Mesenchymal stem cell (in vitro differentiated cells and primary cell): Measurements from ENCODE around the gene SLC25A26.
A peak's percentile ranks its signal among the peaks of the same experiment; 100 is the strongest.
"Not testable (repeated sequence)": the region's sequence is repeated elsewhere in the genome, so short reads cannot be mapped to it uniquely, and the experiment has no call there.

Source experiments
- DNase-seq: peaks from one replicate; pipeline ENCODE4 v3.0.0-alpha.2; 2013
- H2AFZ ChIP-seq: one replicate; pipeline ENCODE4 v1.6.1; 2013; ENCODE audit warnings: low read depth, mild to moderate bottlenecking, control low read depth, inconsistent platforms, low read length, moderate library complexity
- H2AK5ac ChIP-seq: 2 replicates; pipeline ENCODE4 v1.6.1; 2013; ENCODE audit warnings: low read length, moderate library complexity, mild to moderate bottlenecking, inconsistent platforms; ENCODE audit not compliant: severe bottlenecking
- H2BK120ac ChIP-seq: one replicate; pipeline ENCODE4 v1.6.1; 2013; ENCODE audit warnings: low read depth, mild to moderate bottlenecking, inconsistent platforms, low read length, moderate library complexity
- H2BK12ac ChIP-seq, 2 experiments: one replicate each; pipeline ENCODE4 v1.6.1; 2013; ENCODE audit warnings: inconsistent platforms in 2 of 2, low read length in 2 of 2, mild to moderate bottlenecking in 2 of 2, moderate library complexity in 2 of 2, control low read depth in 1 of 2
- H2BK15ac ChIP-seq: one replicate; pipeline ENCODE4 v1.6.1; 2013; ENCODE audit warnings: mild to moderate bottlenecking, low read depth, inconsistent platforms; ENCODE audit not compliant: poor library complexity, severe bottlenecking
- H2BK5ac ChIP-seq: 2 replicates; pipeline ENCODE4 v1.6.1; 2013; ENCODE audit warnings: low read depth, mild to moderate bottlenecking, low read length, control low read depth, inconsistent platforms; ENCODE audit not compliant: poor library complexity, severe bottlenecking
- H3K14ac ChIP-seq, 2 experiments: one replicate each; pipeline ENCODE4 v1.6.1; 2013; ENCODE audit warnings: inconsistent platforms in 2 of 2, low read length in 2 of 2, control low read depth in 1 of 2, mild to moderate bottlenecking in 1 of 2, moderate library complexity in 1 of 2
- H3K18ac ChIP-seq, 2 experiments: one replicate each; pipeline ENCODE4 v1.6.1; 2013; ENCODE audit warnings: inconsistent platforms in 2 of 2, low read length in 2 of 2, control low read depth in 1 of 2, low read depth in 1 of 2, mild to moderate bottlenecking in 1 of 2
- H3K23ac ChIP-seq, 2 experiments: one replicate each; pipeline ENCODE4 v1.6.1; 2013; ENCODE audit warnings: inconsistent platforms in 2 of 2, low read length in 2 of 2, mild to moderate bottlenecking in 2 of 2, moderate library complexity in 2 of 2, control low read depth in 1 of 2
- H3K27ac ChIP-seq: 2 replicates; pipeline ENCODE4 v1.5.1; 2013; ENCODE audit warnings: mild to moderate bottlenecking, moderate library complexity, low read length, control low read depth, inconsistent platforms; ENCODE audit not compliant: poor library complexity, severe bottlenecking
- H3K27me3 ChIP-seq, 2 experiments: 2 replicates each; pipeline versions ENCODE4 v1.6.1 to v1.7.0; 2013; ENCODE audit warnings: low read length in 2 of 2, mild to moderate bottlenecking in 2 of 2, moderate library complexity in 2 of 2, control low read depth in 1 of 2, inconsistent platforms in 1 of 2; ENCODE audit not compliant: control insufficient read depth in 1 of 2, insufficient read depth in 1 of 2
- H3K36me3 ChIP-seq, 2 experiments: 2 replicates each; pipeline versions ENCODE4 v1.6.1 to v1.7.0; 2013; ENCODE audit warnings: low read length in 2 of 2, control low read depth in 1 of 2, inconsistent platforms in 1 of 2, low read depth in 1 of 2, mild to moderate bottlenecking in 1 of 2; ENCODE audit not compliant: insufficient read depth in 2 of 2, control insufficient read depth in 1 of 2
- H3K4ac ChIP-seq, 2 experiments: one replicate each; pipeline ENCODE4 v1.6.1; 2013; ENCODE audit warnings: inconsistent platforms in 2 of 2, low read length in 2 of 2, mild to moderate bottlenecking in 2 of 2, moderate library complexity in 2 of 2, control low read depth in 1 of 2, low read depth in 1 of 2
- H3K4me1 ChIP-seq: 2 replicates; pipeline ENCODE4 v1.6.1; 2013; ENCODE audit warnings: low read depth, low read length, control low read depth; ENCODE audit not compliant: control insufficient read depth, insufficient read depth
- H3K4me2 ChIP-seq: 2 replicates; pipeline ENCODE4 v1.6.1; 2013; ENCODE audit warnings: low read length, mild to moderate bottlenecking, inconsistent platforms; ENCODE audit not compliant: poor library complexity, severe bottlenecking
- H3K4me3 ChIP-seq, 2 experiments: 2 replicates each; pipeline versions ENCODE4 v1.5.1 to v1.7.0; 2013; ENCODE audit warnings: low read length in 2 of 2, mild to moderate bottlenecking in 2 of 2, control low read depth in 1 of 2, low read depth in 1 of 2; ENCODE audit not compliant: insufficient read depth in 1 of 2
- H3K79me1 ChIP-seq: replicated peaks from 2 replicates; pipeline ENCODE4 v1.6.1; 2013; ENCODE audit warnings: mild to moderate bottlenecking, control low read depth, low read length, inconsistent platforms; ENCODE audit not compliant: poor library complexity, severe bottlenecking
- H3K9ac ChIP-seq: 2 replicates; pipeline ENCODE4 v1.7.0; 2013; ENCODE audit warnings: mild to moderate bottlenecking, low read length, moderate library complexity
- H3K9me3 ChIP-seq: 2 replicates; pipeline ENCODE4 v1.7.0; 2013; ENCODE audit warnings: mild to moderate bottlenecking, low read length; ENCODE audit not compliant: control insufficient read depth
- H4K8ac ChIP-seq: one replicate; pipeline ENCODE4 v1.6.1; 2013; ENCODE audit warnings: inconsistent platforms, mild to moderate bottlenecking, low read length, moderate library complexity
- H4K91ac ChIP-seq: one replicate; pipeline ENCODE4 v1.6.1; 2013; ENCODE audit warnings: mild to moderate bottlenecking, low read length, inconsistent platforms
- WGBS: methylation state at CpG from one replicate; pipeline ENCODE4 v1.1.7; 2013; ENCODE audit warnings: mixed read lengths; 5-methylcytosine and 5-hydroxymethylcytosine counted together

Gene SLC25A26

GRCh38 chr3:66416556-66417304 lies 195.9 kb downstream of the SLC25A26 start:
- no peak overlapping the region for H2AK5ac ChIP-seq
- H4K8ac ChIP-seq = peak overlapping the region; percentile 39
- no peaks in the 10 kb centered on the region for H3K27me3 ChIP-seq
- no peak overlapping the region for H3K4ac ChIP-seq
- H3K18ac ChIP-seq = peak overlapping the region; percentile 9 to 40
- H2BK120ac ChIP-seq = no peak overlapping the region
- no peak overlapping the region for H3K4me3 ChIP-seq
- H3K79me1 ChIP-seq = peaks cover 42% of the 10 kb centered on the region
- H3K27ac ChIP-seq = no peak overlapping the region
- peak overlapping the region in 1 of 2 experiments; percentile 0 for H2BK12ac ChIP-seq
- no peaks in the 10 kb centered on the region for H3K9me3 ChIP-seq
- H2BK15ac ChIP-seq = peak overlapping the region; percentile 52
- no peak overlapping the region for H2AFZ ChIP-seq
- peaks cover 21 to 42% of the 10 kb centered on the region in 2 experiments for H3K36me3 ChIP-seq
- DNase-seq = peak; percentile 51
- peak overlapping the region; percentile 77 for H4K91ac ChIP-seq
- no peak overlapping the region for H3K23ac ChIP-seq
- peak overlapping the region in 1 of 2 experiments; percentile 1 for H3K14ac ChIP-seq
- no peak overlapping the region for H3K9ac ChIP-seq
- H3K4me2 ChIP-seq = no peak overlapping the region
- 71% methylated on average over 14 of the region's 14 CpGs for WGBS
- peaks cover 23% of the 10 kb centered on the region for H3K4me1 ChIP-seq
- no peak overlapping the region for H2BK5ac ChIP-seq

DNA sequence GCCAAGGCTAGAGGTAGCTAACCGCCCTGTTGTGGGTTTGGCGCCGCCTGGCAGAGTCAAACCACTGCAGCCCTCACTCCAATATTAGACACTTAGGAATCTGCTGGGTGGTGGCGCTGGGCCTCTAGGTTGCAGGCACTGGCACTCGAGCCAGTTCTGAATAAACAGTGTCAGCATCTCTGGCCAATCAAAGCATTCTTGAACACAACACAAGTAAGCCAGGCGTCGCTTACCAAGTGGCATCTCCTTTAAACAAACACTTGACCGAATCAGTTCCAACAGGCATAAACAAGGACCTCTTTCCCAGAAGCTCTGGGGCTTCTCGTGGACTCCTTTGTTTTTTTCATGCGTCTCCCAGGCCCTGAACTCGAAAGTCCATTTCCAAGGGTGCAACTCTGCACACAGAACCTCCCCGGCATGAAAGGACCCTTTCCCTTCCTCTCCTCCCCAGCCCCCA lies 197.7 kb downstream of the SLC25A26 start:
- DNase-seq = peak; percentile 19
- Histone ChIP-seq H3K4me3 (no peak overlapping the region), H3K14ac (no peak overlapping the region), H3K4ac (no peak overlapping the region), H2AK5ac (no peak overlapping the region), H3K27me3 (no peaks in the 10 kb centered on the region), H2AFZ (no peak overlapping the region), H3K9ac (no peak overlapping the region), H2BK120ac (no peak overlapping the region), H3K18ac (no peak overlapping the region), H4K91ac (no peak overlapping the region), H3K27ac (no peak overlapping the region), H2BK15ac (no peak overlapping the region), H3K79me1 (peaks cover 35% of the 10 kb centered on the region), H3K36me3 (peaks cover 21 to 31% of the 10 kb centered on the region in 2 experiments), H3K9me3 (no peaks in the 10 kb centered on the region), H4K8ac (no peak overlapping the region), H2BK5ac (no peak overlapping the region), H2BK12ac (peak overlapping the region; percentile 6 to 48), H3K4me1 (peaks cover 12% of the 10 kb centered on the region), H3K4me2 (no peak overlapping the region), H3K23ac (no peak overlapping the region)
- 72% methylated on average over 11 of the region's 12 CpGs for WGBS

GRCh38 chr3:66419036-66419435 lies 198.2 kb downstream of the SLC25A26 start:
- H3K4me2 ChIP-seq = no peak overlapping the region
- H3K14ac ChIP-seq = peak overlapping the region in 1 of 2 experiments; percentile 44
- peaks cover 21 to 31% of the 10 kb centered on the region in 2 experiments for H3K36me3 ChIP-seq
- H2BK120ac ChIP-seq = no peak overlapping the region
- no peak overlapping the region for H4K91ac ChIP-seq
- H2BK15ac ChIP-seq = no peak overlapping the region
- no peaks in the 10 kb centered on the region for H3K9me3 ChIP-seq
- no peak overlapping the region for H3K23ac ChIP-seq
- peaks cover 14% of the 10 kb centered on the region for H3K4me1 ChIP-seq
- H2BK5ac ChIP-seq = no peak overlapping the region
- H2AFZ ChIP-seq = no peak overlapping the region
- peak overlapping the region in 1 of 2 experiments; percentile 32 for H3K4ac ChIP-seq
- 96% methylated on average over 14 of the region's 14 CpGs for WGBS
- no peak overlapping the region for H3K18ac ChIP-seq
- H2AK5ac ChIP-seq = no peak overlapping the region
- H2BK12ac ChIP-seq = peak overlapping the region in 1 of 2 experiments; percentile 29
- H3K27ac ChIP-seq = no peak overlapping the region
- H3K27me3 ChIP-seq = no peaks in the 10 kb centered on the region
- no peak overlapping the region for H3K4me3 ChIP-seq
- no peak overlapping the region for H3K9ac ChIP-seq
- DNase-seq = no peak
- peaks cover 35% of the 10 kb centered on the region for H3K79me1 ChIP-seq
- no peak overlapping the region for H4K8ac ChIP-seq

- H2BK12ac ChIP-seq, H3K4me2 ChIP-seq, H2BK15ac ChIP-seq, H4K8ac ChIP-seq, H3K27ac ChIP-seq, H3K18ac ChIP-seq, H2AFZ ChIP-seq, H3K4ac ChIP-seq, H4K91ac ChIP-seq, H2BK120ac ChIP-seq, H3K9ac ChIP-seq, H3K4me3 ChIP-seq, H2BK5ac ChIP-seq, H3K27me3 ChIP-seq, H2AK5ac ChIP-seq, H3K14ac ChIP-seq, H3K23ac ChIP-seq, DNase-seq, H3K9me3 ChIP-seq: not testable (repeated sequence)
- Histone ChIP-seq H3K36me3 (peaks cover 9 to 23% of the 10 kb centered on the region in 2 experiments), H3K4me1 (peaks cover 19% of the 10 kb centered on the region), H3K79me1 (peaks cover 22% of the 10 kb centered on the region)
- WGBS = over 99% methylated on average over 3 of the region's 3 CpGs
These were observed 200.3 kb downstream of the SLC25A26 start for GRCh38 chr3:66421144-66421543.
